GM19463 (cell line): ENCODE data around the gene DAO.

Source experiments
- ATAC-seq: cut with Tn5 transposase; IDR thresholded peaks from one replicate; pipeline ENCODE4 v1.9.1; 2021; ENCODE audit warnings: mild to moderate bottlenecking, moderate library complexity; ENCODE audit not compliant: unreplicated experiment

Gene DAO

DNA sequence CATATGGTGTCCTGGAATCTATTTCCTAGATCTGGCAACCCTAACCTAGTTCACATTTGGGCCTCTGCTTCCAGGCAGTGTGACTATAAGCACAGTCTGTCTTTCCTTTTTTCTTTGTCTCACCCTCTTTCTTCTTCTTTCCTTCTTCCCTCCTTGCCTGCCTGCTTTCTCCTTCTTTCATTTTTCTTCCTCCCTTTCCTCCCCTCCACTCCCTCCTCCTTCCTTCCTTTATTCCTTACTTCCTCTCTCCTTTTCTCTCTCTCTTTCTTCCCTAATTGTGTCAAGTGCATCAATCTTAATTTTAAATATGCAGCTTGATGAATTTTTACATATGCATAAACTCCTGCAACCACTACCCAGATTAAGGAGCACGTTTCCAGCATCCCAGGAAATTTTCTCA, 4.6 kb upstream of the DAO start:
- ATAC-seq: no peak

DNA sequence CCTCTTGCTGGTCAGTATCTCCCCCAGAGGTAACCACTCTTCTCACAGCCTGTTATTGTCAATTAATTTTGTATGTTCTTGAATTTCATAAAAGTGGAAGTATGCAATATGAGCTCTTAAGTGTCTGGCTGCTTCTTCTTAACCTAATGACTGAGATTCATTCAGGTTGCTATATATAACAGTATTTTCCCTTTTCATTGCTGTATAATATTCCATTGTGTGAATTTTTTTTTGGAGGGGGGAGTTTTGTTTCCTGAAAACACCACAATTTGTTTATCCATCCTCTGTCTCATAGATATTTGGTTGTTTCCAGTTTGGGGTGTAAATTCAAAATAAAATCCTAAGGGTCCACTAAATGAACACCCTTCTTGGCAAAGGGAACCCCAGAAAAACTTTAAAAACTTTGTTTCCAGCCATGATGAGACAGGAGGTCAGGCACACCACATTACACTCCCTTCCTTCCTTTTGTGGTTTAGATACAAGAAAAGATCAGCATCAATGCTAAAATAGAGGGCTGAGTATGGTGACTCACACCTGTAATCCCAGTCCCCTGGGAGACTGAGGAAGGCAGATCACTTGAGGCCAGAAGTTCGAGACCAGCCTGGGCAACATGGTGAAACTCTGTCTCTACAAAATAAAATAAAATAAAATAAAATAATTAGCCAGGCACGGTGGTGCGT, 4.1 kb upstream of the DAO start:
- ATAC-seq: no peak

DNA sequence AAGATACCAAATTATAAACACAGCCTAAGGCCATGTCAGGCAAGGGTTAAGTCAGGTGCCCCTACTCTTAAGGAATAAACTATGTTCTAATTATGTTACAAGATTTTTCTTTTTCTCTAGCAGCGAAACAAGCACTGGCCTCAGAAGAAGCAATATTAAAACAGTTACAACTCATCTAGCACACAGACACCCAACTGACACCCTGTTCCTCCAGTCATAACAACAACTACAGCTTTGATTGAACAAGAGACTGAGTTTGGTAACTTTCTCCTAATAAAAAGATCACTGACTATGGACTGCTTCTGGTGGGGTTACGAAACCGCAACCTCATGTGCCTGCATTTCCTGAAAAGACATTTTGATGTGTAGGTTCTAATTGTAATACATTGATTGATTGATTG, 3.3 kb upstream of the DAO start:
- no peak for ATAC-seq

DNA sequence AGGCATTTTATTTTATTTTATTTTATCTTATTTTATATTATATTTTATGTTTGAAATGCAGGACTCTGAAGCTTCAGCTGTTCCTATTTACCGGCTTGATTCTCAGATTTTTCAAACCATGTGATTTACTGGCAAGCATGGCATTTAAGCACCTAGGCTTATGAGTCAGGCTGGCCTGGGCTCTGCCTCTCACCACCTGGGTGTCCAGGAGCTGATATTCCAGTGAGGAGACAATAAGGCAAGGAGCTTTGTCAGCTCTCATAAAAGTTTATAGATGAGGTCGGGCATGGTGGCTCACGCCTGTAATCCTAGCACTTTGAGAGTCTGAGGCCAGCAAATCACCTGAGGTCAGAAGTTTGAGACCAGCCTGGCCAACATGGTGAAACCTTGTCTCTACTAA, 2.1 kb downstream of the DAO start:
- no peak for ATAC-seq

DNA sequence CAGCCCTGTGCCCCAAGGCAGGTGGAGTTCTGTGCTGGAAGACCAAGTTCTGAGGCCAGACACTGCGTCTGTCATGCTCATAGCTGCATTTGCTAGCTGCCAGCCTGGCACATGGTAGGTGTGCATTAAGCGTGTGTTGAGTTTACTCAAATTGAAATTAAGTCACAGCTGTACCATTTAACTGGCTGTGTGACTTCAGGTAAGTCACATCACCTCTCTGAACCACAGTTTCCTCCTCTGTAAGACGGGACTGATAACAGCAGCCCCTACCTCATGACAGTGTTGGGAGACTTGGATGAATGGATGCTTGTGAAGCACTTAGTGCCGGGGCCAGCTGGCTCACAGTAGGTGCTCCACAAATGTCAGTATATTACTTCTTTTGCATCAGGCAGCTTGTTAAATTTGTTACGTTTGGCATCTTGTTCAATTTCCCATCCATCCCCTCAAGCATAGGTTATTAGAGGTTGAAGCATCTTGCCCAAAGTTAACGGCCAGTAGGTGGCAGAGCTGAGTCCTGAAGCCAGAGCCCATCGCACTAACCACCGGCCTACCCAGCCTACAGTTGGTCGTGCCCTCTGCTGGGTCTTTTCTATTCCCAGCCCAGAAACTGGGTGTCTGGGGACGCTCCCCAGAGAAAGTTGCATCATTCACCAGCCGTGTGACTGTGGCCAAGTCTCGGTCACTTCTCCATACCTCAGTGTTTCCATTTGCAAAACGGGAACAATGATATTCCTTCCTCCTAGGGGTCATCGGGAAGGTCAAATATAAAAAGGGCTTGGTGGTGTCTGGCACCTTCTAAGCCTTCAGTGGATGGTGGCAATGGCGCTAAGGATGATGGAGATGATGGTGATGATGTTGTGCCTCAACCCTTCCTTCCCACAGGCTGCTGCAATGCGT, 4.5 kb downstream of the DAO start:
- ATAC-seq: no peak

DNA sequence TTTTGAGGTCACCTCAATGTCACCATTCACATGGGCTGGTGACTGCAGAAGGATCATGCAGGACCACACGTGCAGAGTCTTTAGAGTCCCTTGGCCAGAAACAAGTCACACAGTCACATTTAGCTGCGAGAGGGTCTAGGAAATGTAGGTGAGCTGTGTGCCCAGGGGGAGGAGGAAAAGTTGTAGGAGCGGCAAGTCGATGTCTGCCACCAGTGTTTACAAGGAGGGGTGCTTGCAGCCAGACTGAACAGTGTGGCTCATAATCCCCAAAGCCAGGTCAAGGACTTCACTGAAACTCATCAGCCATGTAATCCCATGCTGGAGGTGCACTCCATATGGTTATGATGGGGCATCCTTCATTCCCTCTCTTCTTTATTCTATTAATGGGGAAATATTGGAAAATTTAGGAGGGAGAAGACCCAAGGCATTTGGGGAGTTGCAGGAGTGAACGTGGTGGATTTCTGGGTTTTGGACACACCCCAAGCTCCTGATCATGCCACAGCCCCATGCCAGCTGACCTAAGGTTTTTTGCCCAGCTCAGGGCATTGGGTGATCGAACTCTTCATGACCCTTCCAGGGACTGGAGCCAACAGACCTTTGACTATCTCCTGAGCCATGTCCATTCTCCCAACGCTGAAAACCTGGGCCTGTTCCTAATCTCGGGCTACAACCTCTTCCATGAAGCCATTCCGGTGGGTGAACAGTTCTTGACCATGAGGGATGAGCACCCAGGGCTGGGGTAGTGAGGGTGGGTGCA, 7.2 kb downstream of the DAO start:
- ATAC-seq: no peak

DNA sequence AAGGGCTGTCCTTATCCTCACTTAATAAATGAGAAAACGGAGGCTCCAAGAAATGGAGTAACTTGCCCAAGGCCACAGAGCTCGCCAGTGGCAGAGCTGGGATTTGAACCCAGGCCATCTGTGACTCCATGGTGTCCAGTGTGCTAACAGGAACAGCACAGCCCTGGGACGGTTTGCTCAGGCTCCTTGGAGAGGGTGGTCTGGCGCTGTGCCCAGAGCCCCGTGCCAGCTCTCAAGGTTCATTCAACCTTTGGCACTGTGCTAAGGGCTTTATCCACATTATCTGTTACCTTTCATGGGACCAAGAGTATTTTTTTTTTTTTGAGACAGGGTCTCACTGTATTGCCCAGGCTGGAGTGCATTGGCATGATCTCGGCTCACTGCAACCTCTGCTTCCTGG, 8.1 kb downstream of the DAO start:
- ATAC-seq: no peak

DNA sequence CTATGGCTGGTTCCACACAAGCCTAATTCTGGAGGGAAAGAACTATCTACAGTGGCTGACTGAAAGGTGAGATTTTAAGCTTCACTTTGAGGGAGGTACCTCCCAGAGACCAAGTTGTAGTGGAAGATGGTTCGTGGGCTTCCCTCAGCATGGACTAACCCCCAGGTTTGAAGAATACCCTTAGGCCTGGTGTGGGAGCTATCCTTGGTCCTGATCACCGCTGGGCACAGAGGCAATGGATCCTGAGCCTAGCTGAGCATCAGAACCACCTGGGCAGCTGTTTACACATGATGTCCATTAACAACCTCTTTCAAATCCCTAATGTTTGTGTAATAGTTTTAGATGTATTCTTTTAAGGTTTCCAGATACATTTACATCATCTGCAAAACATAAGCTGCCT, 10.3 kb downstream of the DAO start:
- no peak for ATAC-seq

DNA sequence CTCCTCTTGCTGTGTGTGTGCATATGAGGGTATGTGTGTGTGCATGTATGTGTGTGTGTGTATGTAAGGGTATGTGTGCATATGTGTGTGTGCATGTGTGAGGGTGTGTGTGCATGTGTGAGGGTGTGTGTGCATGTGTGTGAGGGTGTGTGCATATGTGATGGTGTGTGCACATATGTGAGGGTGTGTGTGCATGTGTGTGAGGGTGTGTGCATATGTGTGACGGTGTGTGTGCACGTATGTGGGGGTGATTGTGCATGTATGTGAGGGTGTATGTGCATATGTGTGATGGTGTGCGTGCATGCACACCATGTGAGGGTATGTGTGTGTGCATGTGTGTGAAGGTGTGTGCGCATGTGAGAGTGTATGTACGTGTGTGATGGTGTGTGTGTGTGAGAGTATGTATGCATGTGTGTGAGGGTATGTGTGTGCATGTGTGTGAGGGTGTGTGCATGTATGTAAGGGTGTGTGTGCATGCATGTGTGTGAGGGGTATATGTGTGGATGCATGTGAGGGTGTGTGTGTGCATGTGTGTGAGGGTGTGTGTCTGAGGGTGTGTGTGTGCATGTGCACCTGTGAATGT, 15.4 kb downstream of the DAO start:
- no peak for ATAC-seq

DNA sequence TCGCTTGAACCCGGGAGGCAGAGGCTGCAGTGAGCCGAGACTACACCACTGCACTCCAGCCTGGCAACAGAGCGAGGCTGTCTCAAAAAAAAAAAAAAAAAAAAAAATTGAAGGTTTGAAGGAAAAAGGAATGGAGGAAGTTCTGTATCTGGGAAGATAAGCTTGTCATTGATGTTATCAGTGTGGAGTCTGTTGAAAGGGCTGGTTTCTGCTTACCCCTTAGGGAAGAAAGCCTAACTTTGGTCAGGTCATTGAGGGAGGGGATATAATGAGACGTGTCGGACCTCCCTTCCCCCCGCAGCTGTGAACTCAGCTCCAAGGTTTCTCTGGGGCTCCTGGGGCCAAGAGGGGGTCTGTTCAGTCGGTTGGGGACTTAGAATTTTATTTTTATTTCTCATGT, 16.4 kb downstream of the DAO start:
- ATAC-seq: no peak

DNA sequence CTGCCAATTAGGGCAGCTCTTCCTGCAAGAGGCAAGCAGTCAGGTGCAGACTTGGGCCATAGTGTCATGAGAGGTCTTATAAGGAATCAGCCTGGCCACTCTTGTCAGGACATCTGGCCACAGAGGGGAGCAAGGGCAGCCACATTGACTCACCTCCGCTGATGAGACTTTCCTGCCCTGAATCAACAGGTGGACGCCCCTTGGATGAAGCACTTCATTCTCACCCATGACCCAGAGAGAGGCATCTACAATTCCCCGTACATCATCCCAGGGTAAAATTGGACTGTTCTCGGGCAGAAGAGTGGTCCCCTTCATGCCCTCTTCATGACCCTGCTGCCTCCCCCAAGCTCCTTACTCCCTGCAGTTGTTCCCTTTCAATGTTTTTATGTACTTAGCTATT, 16.9 kb downstream of the DAO start:
- ATAC-seq: no peak

DNA sequence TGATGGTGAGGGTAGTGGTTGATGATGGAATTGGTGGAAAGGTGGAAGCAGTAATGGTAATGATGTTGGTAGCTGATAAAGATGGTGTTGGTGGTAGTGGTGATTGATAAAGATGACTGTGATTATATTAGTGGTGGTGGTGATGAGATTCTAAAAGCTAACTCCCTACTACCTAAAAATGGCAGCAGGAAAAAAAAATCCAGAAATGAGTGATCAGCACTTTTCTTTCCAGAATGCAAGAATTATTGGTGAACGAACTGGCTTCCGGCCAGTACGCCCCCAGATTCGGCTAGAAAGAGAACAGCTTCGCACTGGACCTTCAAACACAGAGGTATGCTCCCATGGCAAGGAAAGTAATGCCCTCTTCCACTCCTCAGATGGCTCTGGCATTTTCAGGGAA, 19.3 kb downstream of the DAO start:
- no peak for ATAC-seq

DNA sequence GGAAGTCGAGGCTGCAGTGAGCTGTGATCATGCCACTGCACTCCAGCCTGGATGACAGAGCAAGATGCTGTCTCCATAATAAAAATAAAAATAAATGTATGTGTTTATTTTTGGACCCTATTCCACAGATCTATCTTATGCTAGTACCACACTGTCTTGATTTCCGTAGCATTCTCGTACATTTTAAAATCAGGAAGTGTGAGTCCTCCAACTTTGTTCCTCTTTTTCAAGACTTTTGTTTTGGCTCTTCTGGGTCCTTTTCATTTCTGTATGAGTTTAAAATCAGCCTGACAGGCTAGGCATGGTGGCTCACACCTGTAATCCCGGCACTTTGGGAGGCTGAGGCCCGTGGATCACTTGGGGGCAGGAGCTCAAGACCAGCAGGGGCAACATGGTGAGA, 25.8 kb downstream of the DAO start:
- no peak for ATAC-seq

DNA sequence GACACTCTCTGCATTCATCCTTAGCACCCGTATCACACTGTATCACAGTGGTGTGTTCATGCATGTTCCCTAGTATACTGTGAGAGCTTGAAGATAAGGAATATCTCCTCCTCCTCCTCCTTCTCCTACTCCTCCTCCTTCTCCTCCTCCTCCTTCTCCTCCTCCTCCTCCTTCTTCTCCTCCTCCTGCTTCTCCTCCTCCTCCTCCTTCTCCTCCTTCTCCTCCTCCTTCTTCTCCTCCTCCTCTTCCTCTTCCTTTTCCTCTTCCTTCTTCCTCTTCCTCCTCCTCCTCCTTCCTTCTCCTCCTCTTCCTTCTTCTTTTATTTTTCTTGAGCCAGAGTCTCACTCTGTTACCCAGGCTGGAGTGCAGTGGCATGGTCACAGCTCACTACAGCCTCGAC, 27.1 kb downstream of the DAO start:
- ATAC-seq: no peak

DNA sequence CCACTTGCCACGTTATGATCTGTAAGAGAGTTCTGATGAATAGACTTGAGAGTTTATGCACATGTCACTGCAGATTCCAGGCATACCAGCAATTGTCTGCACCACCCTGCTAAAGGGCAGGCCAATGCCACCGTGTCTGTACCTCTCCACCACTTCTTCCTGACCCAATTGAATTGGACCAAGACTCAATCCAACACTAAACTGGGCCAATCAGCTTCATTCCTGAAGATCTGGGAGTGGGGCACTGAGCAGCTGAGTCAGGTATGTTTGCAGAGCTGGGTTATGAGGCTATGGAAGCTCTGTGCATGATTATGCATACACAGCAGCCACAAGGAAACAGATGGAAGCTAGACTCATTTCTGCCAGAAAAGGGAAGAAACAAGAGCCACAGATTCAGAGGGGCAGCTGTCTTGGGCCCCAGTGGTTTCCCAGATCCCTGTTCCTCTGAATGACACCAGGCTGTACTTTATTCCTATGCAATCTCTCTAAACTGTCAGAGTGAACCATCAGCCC, 28.0 kb downstream of the DAO start:
- no peak for ATAC-seq

DNA sequence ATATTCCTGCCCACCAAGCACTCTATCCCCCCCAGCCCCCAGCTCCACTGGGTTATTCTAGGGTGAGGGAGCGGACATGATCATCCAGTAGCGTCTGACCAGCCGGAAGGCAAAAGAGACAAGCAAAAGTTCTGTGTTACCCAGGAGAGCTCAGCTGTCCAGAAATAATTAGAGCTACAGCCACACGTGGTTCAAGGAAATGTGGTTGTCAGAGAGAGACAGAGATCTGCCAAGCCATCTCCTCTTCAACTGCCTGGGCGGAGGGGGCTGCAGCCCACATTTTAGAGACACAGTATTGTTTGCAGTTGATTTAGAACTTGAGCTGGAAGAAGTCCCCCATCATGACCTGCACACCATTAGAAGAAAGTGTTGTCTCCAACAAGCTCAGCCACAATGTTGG, 30.4 kb downstream of the DAO start:
- ATAC-seq: no peak

DNA sequence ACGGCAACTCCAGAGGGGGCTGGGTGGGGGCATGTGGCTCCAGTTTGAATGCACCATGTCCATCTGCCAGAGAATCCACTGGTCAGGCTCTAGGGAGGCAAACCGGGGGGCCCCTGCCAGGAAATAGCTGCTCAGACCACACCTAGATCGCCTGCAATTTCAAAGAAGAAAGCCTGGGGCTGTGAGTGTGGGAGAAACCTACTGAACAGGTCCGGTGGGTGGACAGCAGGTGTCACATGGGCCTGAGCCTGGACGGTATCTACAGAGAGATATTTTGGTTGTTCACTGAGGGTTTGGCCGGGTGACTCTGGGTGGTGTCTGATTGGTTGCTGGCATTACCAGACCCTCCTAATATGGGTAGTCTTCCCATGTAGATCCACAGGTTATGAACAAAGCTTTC, 32.0 kb downstream of the DAO start:
- ATAC-seq: no peak

DNA sequence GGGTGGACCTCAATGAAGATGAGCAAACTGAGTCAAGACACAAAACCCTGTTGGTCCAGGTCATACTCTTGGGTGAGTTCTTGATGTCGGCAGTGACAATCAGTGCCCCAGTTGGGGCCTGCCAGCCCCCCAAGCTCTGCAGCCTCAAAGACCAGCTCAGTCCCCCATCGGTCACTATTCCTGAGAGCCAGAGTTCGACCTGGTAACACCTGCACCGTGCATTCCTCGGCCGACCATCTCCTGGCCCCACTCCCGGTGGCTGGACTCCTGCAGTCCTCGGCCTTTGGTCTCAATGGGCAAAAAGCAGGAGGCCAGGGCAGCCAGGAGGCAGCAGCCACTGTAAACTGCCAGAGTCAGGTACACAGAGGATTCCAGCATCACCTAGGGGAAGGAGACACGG, 32.5 kb downstream of the DAO start:
- ATAC-seq: no peak

DNA sequence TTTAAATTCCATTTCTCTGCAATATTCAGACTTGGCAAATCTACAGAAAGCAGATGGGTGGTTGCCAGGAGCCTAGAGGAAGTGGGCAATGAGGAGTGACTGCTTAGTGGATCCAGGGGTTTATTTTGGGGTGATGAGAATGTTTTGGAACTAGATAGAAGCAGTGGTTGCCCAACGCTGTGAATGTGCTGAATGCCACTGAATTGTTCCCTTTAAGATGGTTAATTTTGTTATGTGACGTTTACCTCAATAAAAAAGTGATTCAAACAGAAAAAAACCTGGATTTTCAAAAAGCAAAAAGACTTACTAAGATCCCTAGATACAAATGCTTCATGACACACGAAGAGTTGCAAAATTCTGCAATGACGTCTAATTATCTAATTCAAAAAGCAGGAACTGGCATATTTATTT, 34.2 kb downstream of the DAO start:
- ATAC-seq: no peak

DNA sequence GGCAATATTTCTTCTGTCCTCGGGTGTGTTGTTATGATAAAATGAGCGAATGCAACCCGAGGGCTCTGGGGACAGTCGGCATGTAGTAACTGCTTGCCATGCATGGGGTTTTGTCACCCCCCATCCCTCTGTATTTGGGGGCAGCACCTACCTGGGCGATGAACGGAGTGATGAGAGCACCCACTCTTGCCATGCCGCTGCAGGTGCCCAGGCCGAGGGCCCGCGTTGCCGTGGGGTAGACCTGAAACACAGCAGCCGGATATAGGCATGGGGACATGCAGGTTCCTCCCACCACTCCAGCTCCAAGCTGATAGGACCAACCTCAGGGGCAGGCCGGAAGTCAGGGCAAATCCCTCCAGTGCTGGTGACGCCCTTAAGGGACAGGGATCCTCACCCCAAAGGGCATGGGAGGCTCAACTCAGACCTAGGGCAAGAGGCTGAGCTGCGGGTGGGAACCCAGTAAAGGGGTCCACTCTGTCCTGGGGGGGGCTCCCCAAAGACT, 35.8 kb downstream of the DAO start:
- no peak for ATAC-seq

DNA sequence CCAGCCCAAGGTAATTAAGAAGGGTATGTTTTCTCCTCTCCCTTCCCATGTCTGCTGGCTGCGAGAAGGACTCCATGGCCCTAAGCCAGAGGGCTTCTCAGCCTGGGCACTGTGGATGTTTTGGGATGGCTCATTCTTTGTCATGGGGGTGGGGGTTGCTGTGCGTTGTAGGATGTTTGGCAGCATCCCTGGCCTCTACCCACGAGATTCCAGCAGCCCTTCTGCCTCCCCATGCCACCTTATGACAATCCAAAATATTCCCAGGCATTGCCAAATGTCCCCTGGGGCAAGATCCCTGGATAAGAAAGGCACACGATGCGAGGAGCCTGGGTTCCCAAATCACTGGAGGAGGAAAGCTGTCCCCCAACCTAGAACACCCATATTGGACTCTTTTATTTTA, 36.4 kb downstream of the DAO start:
- no peak for ATAC-seq
